Progenitor cell of endocrine pancreas (in vitro differentiated cells): ENCODE results near the gene MTCL1. TPM values are rescaled to one million over a fixed set of nuclear protein-coding genes. Genes with fewer than 3 reads are reported as not detected.
A peak's percentile ranks its signal among the peaks of the same experiment; 100 is the strongest.

ENCODE experiments used
- DNase-seq: peaks from one replicate; pipeline ENCODE4 v3.0.0; 2021; ENCODE audit warnings: low spot score; ENCODE audit not compliant: unreplicated experiment
- H3K27ac Mint-ChIP-seq: 2 replicates; pipeline ENCODE4 v1.8.0; 2021; ENCODE audit warnings: mild to moderate bottlenecking, moderate library complexity, mixed read lengths
- H3K27me3 Mint-ChIP-seq: 2 replicates; pipeline ENCODE4 v1.8.0; 2021; ENCODE audit warnings: mixed read lengths
- H3K36me3 Mint-ChIP-seq: 2 replicates; pipeline ENCODE4 v1.8.0; 2022; ENCODE audit warnings: mixed read lengths; ENCODE audit not compliant: insufficient read depth
- H3K4me1 Mint-ChIP-seq: 2 replicates; pipeline ENCODE4 v1.8.0; 2021; ENCODE audit warnings: low read depth, mixed read lengths
- H3K4me3 Mint-ChIP-seq: 2 replicates; pipeline ENCODE4 v1.8.0; 2021; ENCODE audit warnings: low read depth, mild to moderate bottlenecking, moderate library complexity, mixed read lengths
- H3K9me3 Mint-ChIP-seq: 2 replicates; pipeline ENCODE4 v1.8.0; 2021; ENCODE audit warnings: low read depth, mixed read lengths
- total RNA-seq: library from RNA; stranded (reverse); gene quantifications from 2 replicates; pipeline ENCODE4 v1.2.1, GENCODE V29; 2021
- TF ChIP-seq, protein P1 (sequence below): fragments of 200-600 bp; sonication (generic); IDR thresholded peaks from one replicate; pipeline ENCODE4 v1.5.0; 2021; ENCODE audit warnings: antibody characterized with exemption, mild to moderate bottlenecking; ENCODE audit not compliant: unreplicated experiment

The MTCL1 gene
- total RNA-seq, 1 donor from 2014 or later = 81.5 TPM

- TF ChIP-seq, protein P1, sequence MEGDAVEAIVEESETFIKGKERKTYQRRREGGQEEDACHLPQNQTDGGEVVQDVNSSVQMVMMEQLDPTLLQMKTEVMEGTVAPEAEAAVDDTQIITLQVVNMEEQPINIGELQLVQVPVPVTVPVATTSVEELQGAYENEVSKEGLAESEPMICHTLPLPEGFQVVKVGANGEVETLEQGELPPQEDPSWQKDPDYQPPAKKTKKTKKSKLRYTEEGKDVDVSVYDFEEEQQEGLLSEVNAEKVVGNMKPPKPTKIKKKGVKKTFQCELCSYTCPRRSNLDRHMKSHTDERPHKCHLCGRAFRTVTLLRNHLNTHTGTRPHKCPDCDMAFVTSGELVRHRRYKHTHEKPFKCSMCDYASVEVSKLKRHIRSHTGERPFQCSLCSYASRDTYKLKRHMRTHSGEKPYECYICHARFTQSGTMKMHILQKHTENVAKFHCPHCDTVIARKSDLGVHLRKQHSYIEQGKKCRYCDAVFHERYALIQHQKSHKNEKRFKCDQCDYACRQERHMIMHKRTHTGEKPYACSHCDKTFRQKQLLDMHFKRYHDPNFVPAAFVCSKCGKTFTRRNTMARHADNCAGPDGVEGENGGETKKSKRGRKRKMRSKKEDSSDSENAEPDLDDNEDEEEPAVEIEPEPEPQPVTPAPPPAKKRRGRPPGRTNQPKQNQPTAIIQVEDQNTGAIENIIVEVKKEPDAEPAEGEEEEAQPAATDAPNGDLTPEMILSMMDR = peak; percentile 53
- DNase-seq = peak; percentile 47
- Mint-ChIP-seq H3K27ac (peak overlapping the region; percentile 92), H3K27me3 (peaks cover 10% of the 10 kb centered on the region), H3K9me3 (no peaks in the 10 kb centered on the region), H3K4me1 (peaks cover 38% of the 10 kb centered on the region), H3K4me3 (peak overlapping the region; percentile 99), H3K36me3 (peaks cover 6% of the 10 kb centered on the region)
Measured at GRCh38 chr18:8706791-8707555, 1.6 kb downstream of the MTCL1 start.

DNA sequence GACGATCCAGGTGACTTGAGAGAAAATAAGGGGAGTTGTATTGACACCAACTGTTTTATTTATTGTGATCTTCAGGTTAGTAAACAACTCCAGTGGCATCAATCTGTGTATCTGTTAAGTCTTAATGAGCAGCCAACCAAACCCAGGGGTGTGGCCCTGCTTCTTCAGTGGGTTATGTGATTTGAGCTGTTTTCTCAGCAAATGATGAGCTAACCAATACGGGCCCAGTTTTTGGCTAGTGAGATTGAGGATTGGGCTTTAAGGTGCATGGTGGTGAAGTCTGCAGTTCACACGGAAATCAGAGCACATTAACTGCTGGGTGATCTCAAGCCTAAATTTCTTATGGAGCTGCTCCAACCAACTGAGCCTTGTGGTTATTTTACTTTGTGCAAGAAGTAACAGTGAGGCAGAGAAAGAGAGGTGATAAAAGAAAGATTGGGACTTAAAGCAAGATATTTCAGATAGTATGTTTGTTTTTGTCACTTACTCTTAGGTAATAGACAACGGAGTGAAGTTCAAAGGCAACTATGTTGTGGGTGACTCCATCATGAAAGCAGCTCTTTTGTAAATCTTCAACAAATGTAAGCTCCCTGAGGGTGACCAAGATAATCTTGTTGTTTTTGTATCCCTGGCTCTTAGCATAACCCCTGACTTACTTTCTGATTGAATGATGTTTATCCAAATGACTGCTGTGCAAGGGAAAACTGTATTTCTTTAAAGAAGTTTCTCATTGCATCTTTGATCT is 2.4 kb downstream of the MTCL1 start:
- Mint-ChIP-seq H3K27me3 (peaks cover 10% of the 10 kb centered on the region), H3K4me1 (peaks cover 42% of the 10 kb centered on the region), H3K27ac (peak overlapping the region; percentile 86), H3K4me3 (peak overlapping the region; percentile 99), H3K9me3 (no peaks in the 10 kb centered on the region), H3K36me3 (peaks cover 6% of the 10 kb centered on the region)
- TF ChIP-seq, protein P1 = no peak
- DNase-seq = no peak

GRCh38 chr18:8708670-8709069 is 3.3 kb downstream of the MTCL1 start:
- Mint-ChIP-seq H3K27me3 (peaks cover 3% of the 10 kb centered on the region), H3K4me1 (peaks cover 46% of the 10 kb centered on the region), H3K27ac (peak overlapping the region; percentile 31), H3K4me3 (peak overlapping the region; percentile 99), H3K36me3 (peaks cover 8% of the 10 kb centered on the region), H3K9me3 (no peaks in the 10 kb centered on the region)
- TF ChIP-seq, protein P1 = no peak
- DNase-seq = no peak

DNA sequence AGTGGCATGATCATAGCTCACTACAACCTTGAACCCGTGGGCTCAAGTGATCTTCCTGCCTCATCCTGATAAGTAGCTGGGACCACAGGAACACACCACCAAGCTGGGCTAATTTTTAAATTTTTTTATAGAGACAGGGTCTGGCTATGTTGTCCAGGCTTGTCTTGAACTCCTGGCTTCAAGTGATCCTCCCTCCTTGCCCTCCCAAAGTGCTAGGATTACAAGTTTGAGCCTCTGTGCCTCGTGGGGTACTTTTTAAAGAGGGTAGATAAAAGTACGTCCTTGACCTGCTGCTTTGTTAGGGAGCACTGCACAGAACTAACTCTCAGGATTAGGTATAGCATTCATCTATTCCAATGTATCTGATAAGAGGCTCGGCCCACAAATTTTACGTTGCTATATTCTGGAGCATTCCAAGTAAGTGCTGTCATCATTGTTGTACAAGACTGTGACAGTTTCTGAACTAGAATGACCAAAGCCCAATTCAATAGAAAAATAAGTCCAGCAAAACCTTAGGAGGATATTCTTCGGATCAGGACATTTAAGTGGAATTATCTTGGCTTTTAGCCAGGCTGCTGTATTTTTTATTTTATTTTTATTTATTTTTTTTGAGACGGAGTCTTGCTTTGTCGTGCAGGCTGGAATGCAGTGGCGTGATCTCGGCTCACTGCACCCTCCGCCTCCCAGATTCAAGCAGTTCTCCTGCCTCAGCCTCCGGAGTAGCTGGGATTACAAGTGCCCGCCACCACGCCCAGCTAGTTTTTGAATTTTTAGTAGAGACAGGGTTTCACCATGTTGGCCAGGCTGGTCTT is 4.1 kb downstream of the MTCL1 start:
- no peaks in the 10 kb centered on the region for H3K9me3 Mint-ChIP-seq
- no peak for DNase-seq
- H3K4me3 Mint-ChIP-seq = peak overlapping the region; percentile 24
- H3K27me3 Mint-ChIP-seq = peaks cover 3% of the 10 kb centered on the region
- peak overlapping the region; percentile 89 for H3K27ac Mint-ChIP-seq
- peaks cover 44% of the 10 kb centered on the region for H3K4me1 Mint-ChIP-seq
- TF ChIP-seq, protein P1 = no peak
- peaks cover 15% of the 10 kb centered on the region for H3K36me3 Mint-ChIP-seq

GRCh38 chr18:8711736-8712135 is 6.4 kb downstream of the MTCL1 start:
- Mint-ChIP-seq H3K9me3 (no peaks in the 10 kb centered on the region), H3K4me3 (no peak overlapping the region), H3K4me1 (peaks cover 44% of the 10 kb centered on the region), H3K36me3 (peaks cover 32% of the 10 kb centered on the region), H3K27ac (peak overlapping the region; percentile 76), H3K27me3 (peaks cover 9% of the 10 kb centered on the region)
- TF ChIP-seq, protein P1 = no peak
- DNase-seq = no peak
